GM12801 (cell line): ENCODE data around the gene ERC2.

Experiments
- CTCF ChIP-seq: IDR thresholded peaks from one replicate; pipeline ENCODE4 v1.5.1; 2011; ENCODE audit warnings: control low read depth; ENCODE audit not compliant: insufficient read length; ENCODE audit errors: extremely low read depth

The ERC2 gene

GRCh38 chr3:55492976-55493375, 975.3 kb downstream of the ERC2 start:
- no peak for TF ChIP-seq CTCF

DNA sequence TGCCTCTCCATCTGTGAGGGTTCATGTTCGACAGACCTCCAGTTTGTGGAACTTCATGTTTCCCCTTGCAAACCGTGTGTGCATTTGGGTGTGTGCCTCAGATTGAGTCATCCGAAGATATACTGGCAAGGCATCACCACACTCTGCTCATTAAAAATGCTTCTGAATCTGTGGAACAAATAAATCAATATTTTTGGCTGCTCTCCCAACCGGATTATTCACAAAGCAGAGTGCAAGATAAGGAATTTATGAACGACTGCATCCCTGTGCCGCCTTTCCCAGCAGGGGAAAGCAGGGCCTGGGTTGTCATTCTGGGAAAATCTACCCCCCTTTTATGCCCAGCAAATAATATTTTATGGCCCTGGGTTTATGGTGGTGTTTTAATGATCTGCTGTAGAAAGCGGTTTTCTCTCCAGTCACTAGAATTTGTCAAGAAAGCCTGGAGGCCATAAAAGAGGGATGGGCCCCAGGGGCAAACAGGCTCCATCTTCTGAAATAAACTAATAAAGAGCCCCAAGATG, 976.9 kb downstream of the ERC2 start:
- TF ChIP-seq CTCF: no peak

GRCh38 chr3:55490276-55490913, 977.9 kb downstream of the ERC2 start:
- no peak for TF ChIP-seq CTCF

GRCh38 chr3:55489798-55490132, 978.5 kb downstream of the ERC2 start:
- no peak for TF ChIP-seq CTCF

DNA sequence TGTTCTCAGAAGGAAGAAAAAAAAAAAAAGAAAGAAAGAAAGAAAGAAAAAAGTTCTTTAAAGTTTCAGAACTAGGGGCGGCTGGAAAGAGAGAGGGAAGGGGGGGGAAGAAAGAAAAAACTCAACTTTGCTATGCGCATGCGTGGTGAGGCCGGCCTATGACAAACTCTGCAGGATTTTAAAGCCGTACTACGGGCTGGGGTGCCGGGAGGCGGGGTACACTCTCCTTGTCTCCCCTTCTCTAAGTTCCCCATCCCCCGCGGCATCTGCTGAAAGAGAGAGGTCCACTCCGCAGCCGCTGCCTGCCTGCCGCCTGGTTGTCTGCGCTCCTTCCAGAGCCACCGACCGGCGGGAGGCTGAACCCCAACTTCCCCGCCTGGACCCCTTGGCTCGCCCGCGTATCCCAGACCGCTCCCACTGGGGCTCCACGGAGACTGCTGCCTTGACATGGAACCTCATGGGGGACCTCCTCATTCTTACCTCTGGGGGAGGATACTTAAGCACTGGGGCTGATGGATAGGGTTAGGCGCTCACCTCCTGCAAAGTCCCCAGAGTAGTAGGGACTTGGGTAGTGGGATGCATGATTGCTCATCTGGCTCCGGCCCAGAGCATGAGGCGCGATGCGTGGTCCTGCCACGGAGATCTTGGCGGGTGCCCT, 979.7 kb downstream of the ERC2 start:
- TF ChIP-seq CTCF: no peak

DNA sequence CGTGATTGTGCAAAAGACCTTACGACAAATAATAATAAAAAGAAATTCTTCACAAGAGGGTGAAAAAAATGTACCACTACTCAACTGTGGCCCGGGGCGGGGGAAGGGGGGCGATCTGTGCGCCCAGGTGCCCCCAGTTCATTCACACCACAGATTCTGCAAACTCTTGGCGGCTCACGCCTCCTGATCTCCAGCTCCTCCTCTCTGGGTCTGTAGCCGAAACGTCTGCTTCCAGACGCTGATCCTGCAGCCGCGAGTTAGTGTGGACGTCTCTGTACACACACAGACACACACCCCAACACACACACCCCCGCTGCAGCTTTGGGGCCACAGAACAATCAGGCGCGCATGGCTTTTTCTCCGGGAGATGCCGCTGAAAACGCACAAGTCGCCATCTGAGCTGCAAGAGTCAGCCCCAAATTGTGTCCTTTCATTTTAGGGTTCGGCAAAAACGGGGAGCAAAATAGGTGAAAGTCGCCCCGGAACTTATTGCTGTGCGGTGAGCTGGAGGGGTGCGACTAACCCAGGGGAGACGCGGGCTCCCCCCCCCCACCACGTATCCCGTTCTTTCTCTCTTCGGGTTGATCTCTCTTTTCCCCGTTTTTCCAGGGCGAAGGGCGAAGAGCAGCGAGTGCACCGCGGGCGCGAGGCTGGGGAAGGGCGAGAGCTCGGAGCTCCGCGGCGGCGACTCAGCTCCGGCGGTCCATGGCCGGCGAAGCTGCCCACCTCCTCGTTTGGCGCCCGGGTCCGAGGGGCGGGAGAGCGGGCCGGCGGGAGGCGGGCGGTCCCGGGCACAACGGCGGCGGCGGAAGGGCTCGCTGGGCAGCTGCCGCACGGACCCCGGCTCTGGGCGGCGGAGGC, 980.7 kb downstream of the ERC2 start:
- no peak for TF ChIP-seq CTCF

DNA sequence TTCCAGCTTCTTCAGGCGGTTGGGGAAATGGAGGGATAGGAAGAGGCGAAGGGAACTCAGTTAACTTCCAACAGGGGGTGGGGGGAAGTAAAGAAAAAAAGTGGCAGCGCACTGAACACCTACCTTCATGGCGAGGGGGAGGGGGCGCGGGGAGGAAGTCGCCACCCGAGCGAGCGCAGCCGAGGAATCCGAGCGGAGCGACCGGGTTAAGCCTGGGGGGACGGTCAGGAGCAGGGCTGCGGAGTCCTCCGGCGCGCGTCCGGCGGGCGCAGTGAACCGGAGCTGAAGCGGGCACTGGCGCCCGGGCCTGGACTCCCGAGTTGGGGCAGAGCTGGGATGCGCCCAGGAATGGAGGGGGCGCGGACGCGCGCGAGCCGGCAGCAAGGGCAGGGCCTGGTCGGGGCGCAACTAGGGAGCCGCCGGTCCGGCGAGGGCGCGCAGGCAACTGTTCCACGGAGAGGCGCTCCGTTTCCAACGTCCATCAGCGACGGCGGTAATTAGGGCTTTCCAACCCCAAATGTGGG, 981.3 kb downstream of the ERC2 start, which contains the start of gene WNT5A:
TSS of gene WNT5A (minus strand) at position 450 of the 524 bp plus-strand sequence. CDS start at position 129, 321 bp downstream.
- TF ChIP-seq CTCF: no peak
